Liver (tissue), 9 donors: Measurements from ENCODE around the gene RAB15. TPM values are rescaled to one million over a fixed set of nuclear protein-coding genes. Genes with fewer than 3 reads are reported as not detected.

ENCODE experiments used
- DNase-seq: peaks from one replicate; pipeline ENCODE4 v3.0.0-alpha.2; 2017; ENCODE audit warnings: low spot score
- H3K27ac ChIP-seq, 2 donors: one replicate each; pipeline ENCODE4 v1.7.0; 2013; ENCODE audit warnings: inconsistent platforms in 2 of 2, low read length in 2 of 2, control low read depth in 1 of 2, low read depth in 1 of 2, mild to moderate bottlenecking in 1 of 2
- H3K27me3 ChIP-seq, 4 donors: one replicate each; pipeline versions ENCODE4 v1.6.1 to v1.7.0; 2013; ENCODE audit warnings: low read length in 3 of 4, inconsistent platforms in 1 of 4, mild to moderate bottlenecking in 1 of 4, moderate library complexity in 1 of 4; ENCODE audit not compliant: control insufficient read depth in 4 of 4, insufficient read depth in 4 of 4
- H3K36me3 ChIP-seq, 4 donors: one replicate each; pipeline versions ENCODE4 v1.6.1 to v1.7.0; 2013; ENCODE audit warnings: low read length in 3 of 4, mild to moderate bottlenecking in 3 of 4, low read depth in 1 of 4, moderate library complexity in 1 of 4; ENCODE audit not compliant: control insufficient read depth in 4 of 4, insufficient read depth in 3 of 4
- H3K4me1 ChIP-seq, 4 donors: one replicate each; pipeline versions ENCODE4 v1.6.1 to v1.7.0; 2013; ENCODE audit warnings: low read length in 3 of 4, mild to moderate bottlenecking in 3 of 4, moderate library complexity in 1 of 4; ENCODE audit not compliant: control insufficient read depth in 4 of 4, insufficient read depth in 4 of 4
- H3K4me3 ChIP-seq, 3 donors: one replicate each; pipeline versions ENCODE4 v1.6.1 to v1.7.0; 2013; ENCODE audit warnings: low read length in 3 of 3, control low read depth in 1 of 3, low read depth in 1 of 3, mild to moderate bottlenecking in 1 of 3
- H3K9ac ChIP-seq, 2 donors: one replicate each; pipeline ENCODE4 v1.7.0; 2013; ENCODE audit warnings: low read length in 2 of 2, mild to moderate bottlenecking in 2 of 2, moderate library complexity in 2 of 2, control low read depth in 1 of 2, low read depth in 1 of 2
- H3K9me3 ChIP-seq, 4 donors: one replicate each; pipeline versions ENCODE4 v1.6.1 to v1.7.0; 2013; ENCODE audit warnings: low read length in 3 of 4; ENCODE audit not compliant: control insufficient read depth in 4 of 4
- ATF3 ChIP-seq: IDR thresholded peaks from 2 replicates; pipeline ENCODE4 v1.6.1; 2016; ENCODE audit warnings: antibody characterized with exemption
- CTCF ChIP-seq: fragments of 150-350 bp; IDR thresholded peaks from 2 replicates; pipeline ENCODE4 v1.5.1; 2017; ENCODE audit warnings: improper control_type of control experiment, low read depth, low read length; ENCODE audit not compliant: missing input control
- EGR1 ChIP-seq, 2 donors: IDR thresholded peaks; 2 replicates each; pipeline ENCODE4 v1.6.1; 2016 to 2018; ENCODE audit warnings: antibody characterized with exemption in 2 of 2, low read depth in 2 of 2
- FOXA1 ChIP-seq: IDR thresholded peaks from 2 replicates; pipeline ENCODE4 v1.6.1; 2016; ENCODE audit warnings: antibody characterized with exemption
- FOXA2 ChIP-seq: IDR thresholded peaks from 2 replicates; pipeline ENCODE4 v1.6.1; 2016; ENCODE audit warnings: antibody characterized with exemption
- GABPA ChIP-seq, 2 donors: IDR thresholded peaks in 1 of 2; conservative IDR thresholded peaks in 1 of 2; 2 replicates each; pipeline ENCODE4 v1.6.1; 2016; ENCODE audit warnings: antibody characterized with exemption in 2 of 2, mild to moderate bottlenecking in 1 of 2, moderate library complexity in 1 of 2
- HNF4A ChIP-seq, 2 donors: conservative IDR thresholded peaks; 2 replicates each; pipeline ENCODE4 v1.6.1; 2016; ENCODE audit warnings: antibody characterized with exemption in 2 of 2, mild to moderate bottlenecking in 2 of 2
- MAX ChIP-seq: IDR thresholded peaks from 2 replicates; pipeline ENCODE4 v1.6.1; 2016; ENCODE audit warnings: antibody characterized with exemption
- NR2F2 ChIP-seq: IDR thresholded peaks from 2 replicates; pipeline ENCODE4 v1.6.1; 2016; ENCODE audit warnings: antibody characterized with exemption
- RAD21 ChIP-seq, 2 donors: IDR thresholded peaks; 2 replicates each; pipeline ENCODE4 v1.6.1; 2016; ENCODE audit warnings: antibody characterized with exemption in 2 of 2, mild to moderate bottlenecking in 2 of 2
- RXRA ChIP-seq, 2 donors: IDR thresholded peaks; 2 replicates each; pipeline ENCODE4 v1.6.1; 2017 to 2018; ENCODE audit warnings: antibody characterized with exemption in 2 of 2, mild to moderate bottlenecking in 1 of 2
- SP1 ChIP-seq: IDR thresholded peaks from 2 replicates; pipeline ENCODE4 v1.6.1; 2018; ENCODE audit warnings: antibody characterized with exemption, mild to moderate bottlenecking
- WGBS: extraction: QIAGEN DNeasy Blood & Tissue Kit; methylation state at CpG from one replicate; pipeline ENCODE4 v1.1.7; 2013; 5-methylcytosine and 5-hydroxymethylcytosine counted together
- polyA plus RNA-seq, 2 donors: library from polyadenylated mRNA; stranded (reverse) in 1 of 2; unstranded in 1 of 2; fragments of 200-250 nt in 1 of 2; fragments of >200 nt in 1 of 2; fragmentation: Nextera tagmentation in 1 of 2; extraction: Ambion mirVana in 1 of 2; gene quantifications; one replicate each; pipeline versions ENCODE4 v1.2.1 to v1.2.3, GENCODE V29; 2013 to 2015
- total RNA-seq, 2 donors: library from RNA; depleted of rRNA; stranded (reverse); fragments of >200 nt; gene quantifications; one replicate each; pipeline ENCODE4 v1.2.3, GENCODE V29; 2014
- donor health status: healthy.
- donor health status: healthy.
- donor health status: healthy.
- donor health status: healthy.
- donor health status: healthy.

Gene RAB15
- total and polyA plus RNA-seq, 4 donors = 5.5 to 18.0 (median 11.1) TPM

- Histone ChIP-seq H3K9me3 (no peaks in the 10 kb centered on the region), H3K9ac (no peak overlapping the region), H3K36me3 (no peaks in the 10 kb centered on the region), H3K4me1 (peaks cover 0 to 25% (median 17%) of the 10 kb centered on the region in 4 donors), H3K27ac (no peak overlapping the region), H3K4me3 (peak overlapping the region in 2 of 3 donors; percentile 34 to 58), H3K27me3 (no peaks in the 10 kb centered on the region)
- TF ChIP-seq GABPA (IDR thresholded peaks at IDR 0.05 in 1 of 2, conservative IDR thresholded peaks at IDR 0.05 in 1 of 2) (no peak), SP1 (no peak), HNF4A (conservative IDR thresholded peaks at IDR 0.05) (peak in 1 of 2 donors; percentile 17), CTCF (peak; percentile 64), NR2F2 (no peak), RAD21 (IDR thresholded peaks at IDR 0.05) (peak; percentile 92 to 96), EGR1 (IDR thresholded peaks at IDR 0.05; ENCODE audit: low read depth in 2 of 2) (no peak), FOXA1 (no peak), RXRA (IDR thresholded peaks at IDR 0.05) (peak in 1 of 2 donors; percentile 8)
- no peak for DNase-seq
- WGBS = 10% methylated on average over 15 of the region's 15 CpGs
Measured at GRCh38 chr14:64983439-64984310, 11.5 kb upstream of the RAB15 start.

- Histone ChIP-seq H3K9ac (no peak overlapping the region), H3K9me3 (no peaks in the 10 kb centered on the region), H3K4me1 (peaks cover 0 to 8% (median 4%) of the 10 kb centered on the region in 4 donors), H3K36me3 (no peaks in the 10 kb centered on the region), H3K27ac (no peak overlapping the region), H3K4me3 (no peak overlapping the region), H3K27me3 (no peaks in the 10 kb centered on the region)
- TF ChIP-seq ATF3 (no peak), NR2F2 (no peak), MAX (no peak), SP1 (no peak), RXRA (IDR thresholded peaks at IDR 0.05) (no peak), FOXA2 (no peak), EGR1 (IDR thresholded peaks at IDR 0.05; ENCODE audit: low read depth in 2 of 2) (no peak)
- 75% methylated on average over 5 of the region's 5 CpGs for WGBS
- no peak for DNase-seq
Measured at GRCh38 chr14:64979336-64980074, 7.4 kb upstream of the RAB15 start.

- Histone ChIP-seq H3K27me3 (no peaks in the 10 kb centered on the region), H3K27ac (no peak overlapping the region), H3K4me1 (peaks cover 4 to 14% (median 13%) of the 10 kb centered on the region in 4 donors), H3K36me3 (no peaks in the 10 kb centered on the region), H3K9ac (no peak overlapping the region), H3K4me3 (no peak overlapping the region), H3K9me3 (no peaks in the 10 kb centered on the region)
- TF ChIP-seq FOXA1 = no peak
- no peak for DNase-seq
- WGBS = 80% methylated on average over 8 of the region's 8 CpGs
Measured at GRCh38 chr14:64974563-64974962, 2.4 kb upstream of the RAB15 start.
